Fibroblast of pulmonary artery (primary cell): ENCODE measurements around the gene MYLK3.
"Not testable (repeated sequence)": the region's sequence is repeated elsewhere in the genome, so short reads cannot be mapped to it uniquely, and the experiment has no call there.

Experiments
- DNase-seq: peaks from one replicate; pipeline ENCODE4 v3.0.0-alpha.2; 2010; ENCODE audit warnings: low read depth
- H3K4me3 ChIP-seq: replicated peaks from 2 replicates; pipeline ENCODE4 v1.5.1; 2011; ENCODE audit warnings: low read depth, mild to moderate bottlenecking, control low read depth, low read length, moderate library complexity
- CTCF ChIP-seq: IDR thresholded peaks from 2 replicates; pipeline ENCODE4 v1.5.1; 2011; ENCODE audit warnings: mild to moderate bottlenecking, control low read depth, low read length, inconsistent platforms; ENCODE audit errors: missing control alignments

The MYLK3 gene

GRCh38 chr16:46788891-46789474 is 40.8 kb upstream of the MYLK3 start:
- H3K4me3 ChIP-seq: no peak overlapping the region
- DNase-seq: no peak
- no peak for TF ChIP-seq CTCF

DNA sequence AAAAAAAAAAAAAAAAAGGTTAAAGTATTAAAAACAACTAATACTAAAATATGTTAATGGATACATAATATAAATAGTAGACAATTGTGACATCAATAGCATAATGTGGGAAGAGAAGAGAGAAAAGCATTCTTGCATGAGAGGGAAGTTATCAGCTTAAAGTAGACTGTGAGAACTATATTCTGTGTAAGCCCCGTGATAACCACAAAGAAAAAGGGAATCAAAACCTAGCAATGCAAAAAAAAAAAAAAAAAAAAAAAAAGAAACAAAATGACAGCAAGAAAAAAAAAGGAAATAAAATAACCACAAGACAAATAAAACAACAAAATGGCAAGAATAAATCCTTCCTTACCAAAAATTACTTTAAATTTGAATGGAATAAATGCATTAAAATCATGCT is 39.8 kb upstream of the MYLK3 start:
- H3K4me3 ChIP-seq: no peak overlapping the region
- DNase-seq: no peak

GRCh38 chr16:46785076-46785845 is 37.1 kb upstream of the MYLK3 start:
- no peak overlapping the region for H3K4me3 ChIP-seq
- no peak for TF ChIP-seq CTCF
- no peak for DNase-seq

More for the DNA sequence above, 39.8 kb upstream of the MYLK3 start:
- no peak for TF ChIP-seq CTCF

DNA sequence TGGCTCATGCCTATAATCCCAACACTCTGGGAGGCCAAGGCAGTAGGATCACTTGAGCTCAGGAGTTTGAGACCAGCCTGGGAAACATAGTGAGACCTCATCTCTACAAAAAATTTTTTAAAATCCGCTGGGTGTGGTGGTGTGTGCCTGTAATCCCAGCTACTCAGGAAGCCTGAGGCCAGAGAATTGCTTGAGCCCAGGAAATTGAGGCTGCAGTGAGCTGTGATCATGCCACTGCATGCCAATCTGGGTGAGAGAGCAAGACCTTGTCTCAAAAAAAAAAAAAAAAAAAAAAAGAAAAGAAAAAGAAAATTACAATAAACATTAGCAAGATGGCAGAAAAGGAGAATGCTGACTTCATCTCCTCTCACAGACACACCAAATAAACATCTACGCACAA is 36.4 kb upstream of the MYLK3 start:
- DNase-seq, H3K4me3 ChIP-seq: not testable (repeated sequence)

DNA sequence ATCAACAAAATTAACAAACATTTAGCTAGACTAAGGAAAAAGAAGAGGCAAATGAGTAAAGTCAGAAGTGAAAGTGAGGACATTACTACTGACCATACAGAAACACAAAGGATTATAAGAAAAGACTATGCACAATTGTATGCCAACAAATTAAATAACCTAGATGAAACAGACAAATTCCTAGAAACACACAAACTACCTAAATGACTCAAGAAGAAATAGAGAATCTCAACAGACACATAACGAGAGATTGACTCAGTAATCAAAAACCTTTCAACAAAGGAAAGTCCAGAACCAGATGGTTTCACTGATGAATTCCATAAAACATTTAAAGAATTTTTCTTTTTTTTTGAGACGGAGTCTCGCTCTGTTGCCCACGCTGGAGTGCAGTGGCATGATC is 35.7 kb upstream of the MYLK3 start:
- no peak overlapping the region for H3K4me3 ChIP-seq
- no peak for TF ChIP-seq CTCF
- DNase-seq: no peak

DNA sequence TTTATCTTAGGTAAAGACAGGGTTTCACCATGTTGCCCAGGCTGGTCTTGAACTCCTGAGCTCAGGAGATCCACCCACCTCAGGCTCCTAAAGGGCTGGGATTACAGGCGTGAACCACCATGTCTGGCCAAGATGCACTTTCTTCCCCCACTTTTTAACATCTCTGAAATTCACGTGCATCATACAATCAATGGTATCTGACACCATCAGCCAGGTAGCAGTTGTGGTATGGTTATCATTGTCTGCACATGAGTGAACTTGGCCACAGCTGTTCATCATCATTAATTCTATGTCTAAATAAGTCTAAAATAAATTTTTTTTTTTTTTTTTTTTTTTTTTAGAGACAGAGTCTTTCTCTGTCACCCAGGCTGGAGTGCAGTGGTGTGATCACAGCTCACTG is 34.2 kb upstream of the MYLK3 start:
- H3K4me3 ChIP-seq: no peak overlapping the region
- no peak for DNase-seq
- no peak for TF ChIP-seq CTCF

DNA sequence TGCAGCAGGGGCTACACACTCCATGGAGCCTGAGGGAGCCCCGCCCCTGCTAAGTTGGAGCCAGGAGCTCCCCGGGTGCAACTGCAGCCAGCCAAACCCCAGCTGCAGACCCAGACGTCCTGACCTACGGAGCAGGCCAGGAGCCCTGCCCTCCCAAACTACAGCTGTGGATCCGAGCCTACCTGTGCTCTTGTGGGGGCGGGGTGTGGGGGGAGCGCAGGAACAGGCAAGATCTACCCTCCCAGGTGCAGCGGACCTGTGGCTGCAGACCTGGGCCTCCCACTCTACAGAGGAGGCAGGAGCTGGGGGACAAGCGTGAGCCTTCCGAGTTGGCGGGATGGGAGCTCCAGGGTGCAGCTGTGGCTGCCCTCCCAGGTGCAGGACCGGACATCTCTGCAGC is 29.7 kb upstream of the MYLK3 start:
- no peak overlapping the region for H3K4me3 ChIP-seq
- no peak for DNase-seq
- TF ChIP-seq CTCF: no peak
